ENCODE data around the gene ARHGAP27.

- TF ChIP-seq POLR2A (IDR thresholded peaks at IDR 0.05; ENCODE audit: low read length), result no peak
- TF ChIP-seq GATA1 (IDR thresholded peaks at IDR 0.05; ENCODE audit: low read depth, low read length), result no peak
These were observed 6.1 kb downstream of the ARHGAP27 start for GRCh38 chr17:45426561-45426960.
